ENCODE results near the gene DHRS13.
A peak's percentile ranks its signal among the peaks of the same experiment; 100 is the strongest.
"Not testable (repeated sequence)": the region's sequence is repeated elsewhere in the genome, so short reads cannot be mapped to it uniquely, and the experiment has no call there.

DHRS13 gene

DNA sequence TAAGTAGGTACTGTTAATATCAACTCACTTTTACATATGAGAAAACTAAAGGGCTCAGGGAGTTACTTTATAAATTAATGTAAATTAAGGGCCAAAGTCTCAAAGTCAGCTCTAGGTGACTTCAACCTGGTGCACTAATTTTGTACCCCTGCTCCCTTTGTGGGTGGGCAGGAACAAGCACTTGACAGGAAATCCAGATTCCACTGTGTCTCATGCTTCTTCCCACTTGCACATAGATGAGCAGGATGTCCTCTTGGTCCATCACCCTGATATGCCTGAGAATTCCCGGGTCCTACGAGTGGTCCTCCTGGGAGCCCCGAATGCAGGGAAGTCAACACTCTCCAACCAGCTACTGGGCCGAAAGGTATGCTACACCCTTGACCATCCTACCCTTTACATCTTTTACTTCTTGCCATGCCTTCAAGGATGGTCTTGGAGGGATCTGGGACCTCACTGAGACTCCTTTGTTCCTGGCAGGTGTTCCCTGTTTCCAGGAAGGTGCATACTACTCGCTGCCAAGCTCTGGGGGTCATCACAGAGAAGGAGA is 46.8 kb downstream of the DHRS13 start:
- no peak for DNase-seq

DNA sequence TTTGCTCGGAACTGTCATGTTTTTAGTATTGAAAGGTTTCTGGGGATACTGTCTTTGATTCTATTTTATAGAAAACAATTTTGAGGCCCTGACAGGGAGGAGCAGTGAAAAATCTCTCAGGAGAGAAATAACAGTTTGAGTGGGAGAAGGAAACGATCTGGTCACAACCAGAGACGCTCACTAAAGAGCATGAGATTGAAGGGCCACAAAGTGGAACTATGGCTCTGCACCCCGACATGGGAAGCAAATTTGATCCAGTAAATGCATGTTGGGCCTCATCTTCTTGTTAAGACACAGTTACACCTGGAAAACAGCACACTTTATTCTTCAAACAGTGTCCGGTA is 47.6 kb downstream of the DHRS13 start:
- no peak for DNase-seq

DNA sequence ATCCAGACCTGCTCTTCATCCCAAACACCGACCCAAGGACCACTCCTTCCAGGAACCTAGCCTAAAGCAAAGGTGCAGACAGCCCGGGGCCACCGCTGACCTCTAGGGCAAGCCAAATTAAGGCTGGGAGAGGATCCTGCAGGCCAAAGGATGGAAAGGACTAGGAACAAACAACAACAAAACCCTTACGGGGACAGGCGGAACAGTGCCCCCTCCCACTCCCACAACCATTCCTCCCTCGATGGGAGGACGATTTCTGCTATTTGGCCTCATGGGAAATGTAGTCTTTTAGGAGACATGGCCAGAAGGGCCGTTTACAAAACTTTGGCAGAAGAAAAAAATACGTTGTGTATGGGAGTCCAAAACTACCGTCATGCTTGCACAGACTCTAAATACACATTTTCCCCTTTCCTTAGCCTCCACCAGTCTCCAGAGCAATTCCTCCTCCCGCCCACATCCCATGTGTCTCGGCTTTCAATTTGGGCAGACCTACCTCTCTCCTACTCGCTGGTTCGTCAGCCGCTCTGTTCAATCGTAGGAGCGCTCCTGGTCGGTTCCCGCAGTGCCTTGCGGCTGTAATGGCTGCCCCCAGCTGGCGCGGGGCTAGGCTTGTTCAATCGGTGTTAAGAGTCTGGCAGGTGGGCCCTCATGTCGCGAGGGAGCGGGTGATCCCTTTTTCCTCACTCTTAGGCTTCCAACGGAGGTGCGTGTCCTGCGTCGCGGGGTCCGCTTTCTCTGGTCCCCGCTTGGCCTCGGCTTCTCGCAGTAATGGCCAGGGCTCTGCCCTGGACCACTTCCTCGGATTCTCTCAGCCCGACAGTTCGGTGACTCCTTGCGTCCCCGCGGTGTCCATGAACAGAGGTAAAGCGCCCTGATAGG is 48.2 kb downstream of the DHRS13 start, which contains the start of gene ERAL1:
Gene ERAL1, plus strand, starts transcription at position 560 of the 879 bp plus-strand sequence. Its CDS starts 19 bp downstream, at position 579.
- DNase-seq, result peak; percentile 82

DNA sequence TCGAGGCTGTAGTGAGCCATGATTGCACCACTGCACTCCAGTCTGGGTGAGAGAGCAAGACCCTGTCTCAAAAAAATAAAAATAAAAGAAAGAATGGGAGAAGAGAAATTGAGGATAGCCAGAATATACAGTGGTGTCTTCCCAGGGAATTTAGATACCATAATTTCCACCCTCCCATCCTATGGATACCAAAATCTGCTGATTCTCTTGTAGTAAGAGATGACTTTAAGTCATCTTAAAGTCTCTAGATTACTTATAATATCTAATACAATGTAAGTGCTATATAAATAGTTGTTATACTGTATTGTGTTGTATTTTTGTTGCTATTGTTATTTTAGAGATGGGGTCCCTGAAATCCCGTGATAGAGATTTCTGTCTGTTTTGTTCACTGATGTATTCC is 49.6 kb downstream of the DHRS13 start:
- DNase-seq, result no peak

DNA sequence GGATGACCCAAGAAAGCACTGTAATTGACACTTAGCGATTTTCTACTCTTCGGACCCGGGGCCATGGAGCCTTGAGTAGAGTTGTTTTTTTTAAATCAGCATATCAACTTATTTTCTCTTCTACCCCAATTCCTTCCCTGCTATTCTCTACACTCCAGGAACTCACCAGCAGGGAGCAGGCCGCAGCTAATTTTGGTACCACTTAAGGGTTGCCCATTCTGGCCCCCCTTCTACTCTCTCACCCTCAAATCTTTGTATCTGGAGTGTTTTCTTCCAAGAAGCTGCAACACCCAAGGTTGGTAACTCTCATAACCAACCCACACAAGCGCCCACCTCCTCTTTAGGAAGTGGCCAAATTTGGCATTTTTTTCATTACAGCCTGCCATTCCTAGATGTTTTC is 53.6 kb downstream of the DHRS13 start:
- no peak for DNase-seq

- not testable (repeated sequence) for DNase-seq
These were observed 54.2 kb downstream of the DHRS13 start for GRCh38 chr17:28848667-28849066.

Data from amniotic stem cell (primary cell).